Lower leg skin (tissue), 3 donors: ENCODE data around the gene BIRC2.

ENCODE experiments used
- CTCF ChIP-seq, 3 donors: fragments of 450-650 bp; IDR thresholded peaks; one replicate each; pipeline ENCODE4 v1.5.1; 2016; ENCODE audit warnings: antibody characterized with exemption in 3 of 3, mild to moderate bottlenecking in 3 of 3, moderate library complexity in 2 of 3
- POLR2A ChIP-seq, 2 donors: fragments of 450-650 bp; IDR thresholded peaks; one replicate each; pipeline ENCODE4 v1.6.1; 2016 to 2017; ENCODE audit warnings: antibody characterized with exemption in 2 of 2, mild to moderate bottlenecking in 1 of 2, moderate library complexity in 1 of 2

GRCh38 chr11:102396708-102397563 lies 49.9 kb downstream of the BIRC2 start:
- no peak for TF ChIP-seq CTCF (IDR thresholded peaks at IDR 0.05)
- TF ChIP-seq POLR2A (IDR thresholded peaks at IDR 0.05), result no peak
